ENCODE results near the gene NDRG4. TPM values are rescaled to one million over a fixed set of nuclear protein-coding genes. Genes with fewer than 3 reads are reported as not detected.

The NDRG4 gene
- total and polyA plus RNA-seq, 2 of the 13 experiments (the other 11 are each of a cell fraction or from before 2014, with no cell fraction given) = 1.7 to 2.7 TPM

GRCh38 chr16:58497468-58497867 lies 2.5 kb upstream of the NDRG4 start (continued):
- no peak for TF ChIP-seq FUBP1 (CRISPR knock-in tag; IDR thresholded peaks at IDR 0.05; ENCODE audit: borderline replicate concordance)
- TF ChIP-seq RBAK (CRISPR knock-in tag; IDR thresholded peaks at IDR 0.05) = no peak
- TF ChIP-seq ZMYM3 (CRISPR knock-in tag; IDR thresholded peaks at IDR 0.05) = peak; percentile 59; the same call in 1 of the 2 replicates
- no peak for TF ChIP-seq SP4 (CRISPR knock-in tag; IDR thresholded peaks at IDR 0.05)
- TF ChIP-seq HNRNPH1 (optimal IDR thresholded peaks at IDR 0.05; ENCODE audit: low read depth, low read length) = no peak
- no peak for TF ChIP-seq ZNF549 (CRISPR knock-in tag; IDR thresholded peaks at IDR 0.05)
- no peak for TF ChIP-seq SRY (CRISPR knock-in tag; IDR thresholded peaks at IDR 0.05)
- TF ChIP-seq ZNF281 (CRISPR knock-in tag; IDR thresholded peaks at IDR 0.05; ENCODE audit: borderline replicate concordance) = no peak
- no peak for TF ChIP-seq ZFP36L1 (CRISPR knock-in tag; IDR thresholded peaks at IDR 0.05)
- TF ChIP-seq ZFP36 (IDR thresholded peaks at IDR 0.05; ENCODE audit: borderline replicate concordance, low read depth, low read length, partially characterized antibody) = peak; percentile 51
